ENCODE results near the gene THOC2.

Gene THOC2

GRCh38 chrX:123704781-123705180, 28.1 kb downstream of the THOC2 start:
- no peak overlapping the region for H3K4me3 ChIP-seq (ENCODE audit: low read length)
- DNase-seq (ENCODE audit: low read depth), result no peak
- no peak for TF ChIP-seq CTCF (IDR thresholded peaks at IDR 0.05; ENCODE audit: insufficient read depth, low read depth, low read length, missing control alignments)

- DNase-seq (ENCODE audit: low read depth), result no peak
- TF ChIP-seq CTCF (IDR thresholded peaks at IDR 0.05; ENCODE audit: insufficient read depth, low read depth, low read length, missing control alignments), result no peak
Measured at GRCh38 chrX:123698979-123699520, 33.8 kb downstream of the THOC2 start.

GRCh38 chrX:123696334-123696733, 36.5 kb downstream of the THOC2 start:
- no peak for DNase-seq (ENCODE audit: low read depth)
- TF ChIP-seq CTCF (IDR thresholded peaks at IDR 0.05; ENCODE audit: insufficient read depth, low read depth, low read length, missing control alignments), result no peak
- no peak overlapping the region for H3K4me3 ChIP-seq (ENCODE audit: low read length)

More at GRCh38 chrX:123698979-123699520, 33.8 kb downstream of the THOC2 start:
- no peak overlapping the region for H3K4me3 ChIP-seq (ENCODE audit: low read length)

GRCh38 chrX:123695242-123695641, 37.6 kb downstream of the THOC2 start:
- no peak for DNase-seq (ENCODE audit: low read depth)
- TF ChIP-seq CTCF (IDR thresholded peaks at IDR 0.05; ENCODE audit: insufficient read depth, low read depth, low read length, missing control alignments), result no peak
- no peak overlapping the region for H3K4me3 ChIP-seq (ENCODE audit: low read length)

- no peak for TF ChIP-seq CTCF (IDR thresholded peaks at IDR 0.05; ENCODE audit: insufficient read depth, low read depth, low read length, missing control alignments)
- DNase-seq (ENCODE audit: low read depth), result no peak
- no peak overlapping the region for H3K4me3 ChIP-seq (ENCODE audit: low read length)
Measured at GRCh38 chrX:123691776-123692175, 41.1 kb downstream of the THOC2 start.

GRCh38 chrX:123688524-123688923, 44.3 kb downstream of the THOC2 start:
- no peak for TF ChIP-seq CTCF (IDR thresholded peaks at IDR 0.05; ENCODE audit: insufficient read depth, low read depth, low read length, missing control alignments)
- H3K4me3 ChIP-seq (ENCODE audit: low read length), result no peak overlapping the region
- DNase-seq (ENCODE audit: low read depth), result no peak

- no peak overlapping the region for H3K4me3 ChIP-seq (ENCODE audit: low read length)
- TF ChIP-seq CTCF (IDR thresholded peaks at IDR 0.05; ENCODE audit: insufficient read depth, low read depth, low read length, missing control alignments), result no peak
- DNase-seq (ENCODE audit: low read depth), result no peak
Measured at GRCh38 chrX:123685232-123685631, 47.6 kb downstream of the THOC2 start.
